HS-27A (cell line): Measurements from ENCODE around the gene SCP2.
"Not testable (repeated sequence)": the region's sequence is repeated elsewhere in the genome, so short reads cannot be mapped to it uniquely, and the experiment has no call there.

Source experiments
- DNase-seq: peaks from one replicate; pipeline ENCODE4 v3.0.0-alpha.2; 2012; ENCODE audit warnings: low read depth, missing footprints

Gene SCP2

DNA sequence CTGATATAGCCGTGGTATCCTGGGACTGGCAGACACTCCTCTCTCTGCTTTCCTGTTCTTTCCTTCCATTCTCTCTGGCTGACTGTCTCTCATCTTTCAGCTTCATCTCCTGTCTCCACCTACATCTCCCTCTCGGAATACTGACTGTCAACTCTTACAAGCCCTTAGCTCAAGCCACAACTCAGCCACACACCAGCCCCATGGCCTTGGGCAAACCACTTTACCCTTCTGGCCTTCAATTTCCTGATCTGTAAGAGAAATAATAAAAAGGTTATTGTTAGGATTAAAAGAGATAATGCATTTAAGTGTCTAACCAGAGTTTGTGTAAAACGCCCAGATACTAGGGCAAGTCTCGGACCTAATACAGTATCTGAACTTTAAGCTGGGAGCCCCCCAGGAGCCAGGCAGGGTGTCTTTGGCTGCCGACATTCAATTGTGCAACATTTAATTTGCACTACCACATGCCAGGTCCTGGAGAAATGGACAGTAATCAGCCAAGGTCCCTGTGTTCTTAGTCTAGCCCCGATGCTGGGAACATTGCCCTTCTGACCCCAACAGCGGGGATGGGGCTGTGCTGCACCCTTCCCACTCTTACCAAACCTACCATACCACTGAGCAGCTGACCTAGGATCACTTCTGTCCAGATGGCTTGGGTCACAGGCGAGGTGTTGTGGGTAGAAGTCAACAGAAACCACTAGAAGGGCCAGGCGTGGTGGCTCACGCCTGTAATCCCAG is 10.7 kb upstream of the SCP2 start:
- DNase-seq = no peak

DNA sequence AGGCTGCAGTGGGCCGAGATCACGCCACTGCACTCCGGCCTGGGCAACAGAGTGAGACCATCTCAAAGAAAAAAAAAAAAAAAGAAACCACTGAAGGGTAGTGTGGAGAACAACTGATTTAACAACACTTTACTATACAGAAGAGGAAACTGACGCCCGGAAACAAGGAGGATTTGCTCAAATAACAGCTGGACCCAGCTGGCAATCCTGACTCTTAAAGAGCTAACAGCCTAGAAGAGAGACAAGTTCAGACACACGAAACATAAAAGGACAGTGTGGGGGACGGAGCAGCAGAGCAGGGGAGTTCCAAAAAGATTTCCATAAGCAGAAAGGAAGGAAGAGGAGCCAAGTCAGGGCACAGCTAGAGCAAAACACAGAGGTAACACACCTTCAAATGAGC is 9.9 kb upstream of the SCP2 start:
- no peak for DNase-seq

DNA sequence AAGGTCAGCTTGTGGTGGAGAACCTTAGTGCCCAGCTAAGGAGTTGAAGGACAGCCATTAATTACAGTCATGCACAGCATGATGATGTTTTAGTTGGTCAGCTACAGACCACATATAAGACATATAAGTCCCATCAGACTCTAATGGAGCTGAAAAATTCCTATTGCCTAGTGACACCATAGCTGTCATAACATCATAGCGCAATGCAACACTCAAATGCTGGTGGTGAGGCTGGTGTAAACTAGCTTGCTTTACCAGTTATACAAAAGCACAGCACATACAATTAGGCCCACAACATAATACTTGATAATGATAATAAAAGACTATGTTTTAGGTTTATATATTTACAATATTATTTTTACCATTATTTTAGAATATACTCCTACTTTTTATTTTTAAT is 9.5 kb upstream of the SCP2 start:
- no peak for DNase-seq

DNA sequence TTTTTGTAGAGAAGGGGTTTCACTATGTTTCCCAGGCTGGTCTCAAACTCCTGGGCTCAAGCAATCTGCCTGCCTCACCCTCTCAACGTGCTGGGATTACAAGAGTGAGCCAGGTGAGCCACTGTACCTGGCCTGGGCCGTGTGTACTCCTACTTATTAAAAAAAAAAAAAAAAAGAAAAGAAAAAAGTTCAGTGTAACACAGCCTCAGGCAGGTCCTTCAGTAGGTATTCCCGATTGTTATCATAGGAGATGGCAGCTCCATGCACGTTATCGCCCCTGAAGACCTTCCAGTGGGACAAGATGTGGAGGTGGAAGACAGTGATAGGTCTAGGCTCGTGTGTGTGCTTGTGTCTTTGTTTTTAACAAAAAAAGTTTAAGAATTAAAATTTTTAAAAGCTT is 8.9 kb upstream of the SCP2 start:
- DNase-seq = no peak

DNA sequence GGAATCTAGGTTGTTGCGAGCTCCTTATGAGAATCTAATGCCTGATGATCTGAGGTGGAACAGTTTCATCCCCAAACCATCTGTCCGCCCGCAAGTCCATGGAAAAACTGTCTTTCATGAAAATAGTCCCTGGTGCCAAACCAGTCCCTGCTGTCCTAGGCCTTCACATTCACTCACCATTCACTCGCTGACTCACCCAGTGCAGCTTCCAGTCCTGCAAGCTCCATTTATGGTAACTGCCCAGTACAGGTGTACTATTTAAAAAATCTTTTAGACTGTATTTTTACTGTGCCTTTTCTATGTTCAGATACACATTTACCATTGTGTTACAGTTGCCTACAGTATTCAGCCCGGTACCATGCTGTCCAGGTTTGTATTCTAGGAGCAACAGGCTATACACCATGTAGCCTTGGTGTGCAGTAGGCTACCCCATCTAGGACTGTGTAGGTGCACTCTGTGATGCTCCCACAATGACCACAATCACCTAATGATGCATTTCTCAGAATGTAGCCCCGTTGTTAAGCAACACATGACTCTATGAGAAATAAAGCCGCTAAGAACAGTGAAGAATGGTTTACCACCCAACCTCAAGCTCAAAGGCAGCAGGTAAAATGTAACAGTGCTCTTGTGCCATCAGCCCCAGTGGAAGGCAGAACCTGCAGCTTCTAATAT is 7.9 kb upstream of the SCP2 start:
- DNase-seq = no peak

DNA sequence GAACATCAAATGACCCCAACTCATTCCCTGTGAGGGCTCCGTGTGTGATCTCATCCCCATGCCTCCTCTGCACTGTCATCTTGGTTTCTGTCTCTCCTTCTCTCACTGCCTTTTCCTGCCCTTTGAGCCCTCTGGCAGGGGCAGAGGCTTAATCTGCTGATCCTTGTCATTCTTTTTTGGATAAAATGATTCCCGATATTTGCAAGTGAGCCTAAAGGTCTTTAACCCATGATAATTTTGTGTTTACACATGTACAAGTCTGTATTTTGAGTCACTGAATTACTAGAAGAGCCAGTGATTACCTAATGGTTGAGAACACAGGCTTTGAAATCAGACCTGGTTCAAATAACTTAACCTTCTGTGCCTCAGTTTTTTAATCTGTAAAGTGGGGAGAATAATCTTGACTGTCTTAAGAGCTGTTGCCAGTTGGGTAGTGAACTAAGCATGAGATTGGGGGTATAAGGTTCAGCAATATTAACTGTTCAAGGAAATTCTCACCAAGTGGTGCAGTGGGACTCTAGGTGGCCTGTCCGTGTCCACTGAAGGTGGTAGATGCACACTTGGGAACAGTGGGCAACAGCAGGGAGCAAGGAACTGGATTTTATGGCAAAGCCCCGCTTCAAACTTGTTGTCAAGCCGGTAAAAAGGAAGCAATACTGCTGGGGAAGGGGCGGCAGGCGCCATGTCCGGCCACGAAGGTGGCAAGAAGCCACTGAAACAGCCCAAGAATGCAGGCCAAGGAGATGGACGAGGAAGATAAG is 7.2 kb upstream of the SCP2 start:
- no peak for DNase-seq

DNA sequence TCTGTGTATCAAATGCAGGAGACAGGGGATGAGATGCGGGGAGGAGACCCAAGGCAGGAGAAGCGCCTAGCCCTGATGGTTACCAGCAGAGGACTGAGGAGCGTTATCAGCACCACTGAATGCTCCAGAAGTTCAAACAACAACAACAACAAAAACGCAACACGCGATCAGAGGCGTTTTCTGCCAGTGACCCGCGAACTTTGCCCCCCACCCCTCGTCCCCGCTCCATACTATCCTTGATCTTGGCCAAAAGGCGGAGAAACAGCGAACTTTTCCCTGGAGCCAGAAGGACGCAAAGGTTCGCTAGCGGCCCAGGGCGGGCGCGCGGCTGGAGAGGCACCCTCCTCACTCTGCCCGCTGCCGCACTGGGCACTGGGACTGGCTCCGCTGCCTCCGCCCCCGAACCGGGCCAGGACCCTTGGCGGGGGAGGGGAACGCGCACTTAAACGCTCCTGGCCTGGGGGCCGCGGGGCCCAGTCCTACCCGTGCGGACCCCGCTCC is 6.2 kb upstream of the SCP2 start:
- DNase-seq = no peak

DNA sequence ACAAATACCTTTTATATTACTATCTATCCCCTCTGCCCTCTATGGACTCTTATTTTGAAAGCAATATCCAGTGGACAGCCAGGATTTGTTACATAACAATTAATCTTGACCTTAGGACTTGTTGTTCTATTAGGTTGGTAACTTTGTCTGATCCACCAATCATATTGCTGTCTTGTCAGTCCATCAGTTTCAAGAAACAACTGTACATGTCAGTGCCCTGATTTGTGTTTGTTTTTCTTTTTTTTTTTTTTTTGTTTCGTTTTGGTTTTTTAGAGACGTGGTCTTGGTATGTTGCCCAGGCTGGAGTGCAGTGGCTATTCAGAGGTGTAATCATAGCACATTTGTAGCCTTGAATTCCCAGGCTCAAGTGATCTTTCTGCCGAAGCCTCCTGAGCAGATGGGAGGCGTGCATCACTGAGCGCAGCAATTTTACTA is 1.5 kb upstream of the SCP2 start:
- no peak for DNase-seq

DNA sequence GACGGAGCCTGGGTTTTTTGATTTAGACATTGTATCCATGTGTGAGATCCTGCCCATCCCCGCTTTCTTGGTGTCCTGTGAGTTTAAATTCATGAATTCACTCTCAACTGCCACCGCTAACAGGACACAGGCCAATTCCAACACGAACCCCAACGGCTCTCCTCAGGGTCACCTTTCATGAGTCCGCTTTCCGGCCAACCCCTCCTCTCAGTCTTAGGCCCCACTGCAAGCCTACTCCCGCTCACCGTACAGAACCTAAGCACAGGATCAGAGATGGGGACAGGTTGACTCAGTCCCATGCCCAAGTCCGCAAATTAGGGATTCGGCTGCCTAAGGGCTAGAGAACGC is 238 bp upstream of the SCP2 start:
- DNase-seq = no peak

DNA sequence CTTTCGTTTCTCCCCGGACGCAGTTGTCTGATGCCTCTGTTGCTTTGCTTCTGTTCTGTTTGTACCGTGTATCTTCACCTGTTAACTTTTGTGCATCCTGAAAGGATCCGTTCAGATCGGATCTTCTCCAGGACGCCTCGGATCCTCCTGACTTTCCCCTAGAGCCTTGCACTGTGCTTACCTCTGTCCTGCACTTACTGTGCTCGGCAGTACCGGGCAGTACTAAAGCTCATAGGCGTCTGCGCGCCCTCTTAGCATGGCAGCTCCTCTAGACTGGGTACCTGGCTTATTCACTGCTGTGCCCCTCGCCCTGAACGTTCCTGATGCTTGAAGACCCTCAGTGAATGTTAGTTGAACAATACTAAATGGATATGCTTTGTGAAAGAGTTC is 934 bp downstream of the SCP2 start:
- DNase-seq = no peak

DNA sequence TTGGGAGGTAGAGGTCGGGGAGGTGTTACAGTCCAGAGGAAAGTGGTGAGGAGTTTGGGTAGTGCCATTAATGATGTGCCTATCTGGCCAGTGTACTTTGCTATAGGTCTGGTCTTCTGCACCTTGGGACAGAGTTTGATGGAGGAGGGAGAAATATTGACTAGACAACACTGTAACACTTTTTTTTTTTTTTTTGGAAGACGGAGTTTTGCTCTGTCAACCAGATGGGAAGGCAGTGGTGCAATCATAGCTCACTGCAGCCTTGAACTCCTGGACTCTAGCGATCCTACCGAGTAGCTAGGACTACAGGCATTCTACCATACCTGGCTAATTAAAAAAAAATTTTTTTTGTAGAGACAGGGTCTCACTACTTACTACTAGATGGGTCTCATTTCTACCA is 1.9 kb downstream of the SCP2 start:
- no peak for DNase-seq

DNA sequence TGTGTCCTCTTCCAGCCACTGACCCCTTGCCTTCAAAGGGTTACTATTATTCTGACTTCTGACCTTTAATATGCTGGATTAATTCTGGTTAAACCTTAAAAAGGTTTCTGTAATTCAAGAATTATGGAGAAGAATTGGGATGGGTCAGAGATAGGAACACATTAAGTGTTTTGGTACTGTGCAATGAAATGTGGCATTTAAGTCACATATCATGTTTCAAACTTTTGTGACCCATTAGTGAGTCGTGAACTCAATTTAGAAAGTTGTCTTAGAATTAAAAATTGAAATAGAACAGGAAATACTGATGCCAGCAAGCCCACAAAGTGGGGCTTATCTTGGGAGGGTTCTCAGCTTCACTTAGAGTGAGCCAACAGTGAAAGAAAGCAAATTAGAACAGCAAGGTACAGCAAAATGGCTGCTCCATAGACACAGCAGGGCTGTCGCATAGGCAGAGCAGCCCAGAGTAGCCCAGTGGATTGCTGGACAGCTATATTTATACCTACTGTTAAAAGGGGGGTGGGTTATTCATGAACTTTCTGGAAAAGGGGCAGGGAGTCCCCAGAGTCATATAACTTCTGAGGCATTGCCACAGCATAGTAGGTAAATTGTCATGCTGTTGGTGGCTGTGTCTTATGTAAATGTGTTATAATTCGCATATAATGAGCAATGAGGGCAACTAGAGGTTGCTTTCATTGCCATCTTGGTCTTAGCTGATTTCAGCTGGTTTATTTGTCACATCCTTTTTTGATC is 10.5 kb downstream of the SCP2 start:
- no peak for DNase-seq

DNA sequence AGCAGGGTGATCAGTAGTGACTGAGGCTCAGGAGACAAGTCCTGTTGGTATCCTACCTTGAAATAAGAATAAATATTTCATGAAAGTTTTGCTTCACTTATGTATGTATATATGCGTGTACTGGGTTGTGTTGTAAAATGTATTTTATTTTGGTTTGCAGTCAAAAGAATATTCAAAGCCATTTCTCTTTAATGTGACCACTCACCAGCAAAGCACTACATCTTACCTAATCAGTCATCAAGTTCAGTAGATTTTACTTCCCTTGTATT is 11.0 kb downstream of the SCP2 start:
- no peak for DNase-seq

DNA sequence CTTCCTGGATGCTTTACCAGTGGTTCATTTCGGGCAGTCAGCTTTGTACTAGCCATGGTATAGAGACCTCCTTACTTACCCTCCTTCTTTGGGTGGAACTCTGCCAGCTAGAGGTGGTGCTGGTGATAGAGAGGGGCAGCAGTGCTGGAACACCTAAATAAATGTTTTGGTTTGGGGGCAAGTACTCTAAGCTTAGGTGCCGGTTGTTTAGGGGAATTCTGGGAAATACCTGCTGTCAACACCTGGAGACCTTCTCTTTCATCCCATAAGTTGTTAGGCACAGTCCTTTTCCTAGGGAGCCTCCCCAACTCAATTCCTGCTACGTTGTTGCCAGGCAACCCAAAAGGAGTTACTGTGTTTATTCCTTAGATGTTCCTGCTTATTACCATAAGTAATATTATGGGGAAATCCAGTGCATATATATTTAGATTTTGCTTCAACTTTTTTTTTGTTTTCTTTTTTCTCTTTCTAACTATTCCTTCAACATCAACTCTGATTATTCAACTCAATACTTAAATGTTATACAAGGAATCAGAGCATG is 16.9 kb downstream of the SCP2 start:
- no peak for DNase-seq

DNA sequence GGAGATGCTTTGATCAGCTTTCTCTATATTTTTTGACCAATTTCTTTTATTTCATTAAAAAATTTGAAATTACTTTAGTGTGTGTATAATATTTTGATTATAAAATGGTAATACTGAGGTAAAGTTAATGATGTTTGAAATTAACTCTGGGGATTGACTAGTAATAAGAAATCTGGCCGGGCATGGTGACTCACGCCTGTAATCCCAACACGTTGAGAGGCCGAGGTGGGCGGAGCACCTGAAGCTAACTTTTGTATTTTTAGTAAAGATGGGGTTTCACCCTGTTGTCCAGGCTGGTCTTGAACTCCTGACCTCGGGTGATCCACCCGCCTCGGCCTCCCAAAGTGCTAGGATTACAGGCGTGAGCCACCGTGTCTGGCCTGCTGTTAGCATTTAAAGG is 17.5 kb downstream of the SCP2 start:
- DNase-seq = no peak

DNA sequence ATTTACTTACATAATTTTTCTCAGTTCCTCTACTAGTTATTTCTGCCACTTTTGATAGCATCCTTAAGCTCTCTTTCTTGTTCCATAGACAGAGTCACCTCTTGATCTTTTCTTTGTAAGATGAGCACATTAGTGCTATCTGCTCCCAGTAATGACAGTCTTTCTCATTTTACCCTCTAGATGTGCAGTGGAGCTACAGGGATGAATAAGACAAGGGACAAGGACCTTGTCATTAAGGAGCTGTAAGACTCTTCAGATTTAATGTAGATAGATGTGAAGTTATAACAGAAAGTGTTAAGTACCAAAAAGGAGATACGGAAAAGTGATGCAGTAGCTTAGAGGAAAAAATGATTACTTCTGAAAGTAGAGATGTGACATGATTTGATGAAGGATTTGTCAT is 20.4 kb downstream of the SCP2 start:
- no peak for DNase-seq

DNA sequence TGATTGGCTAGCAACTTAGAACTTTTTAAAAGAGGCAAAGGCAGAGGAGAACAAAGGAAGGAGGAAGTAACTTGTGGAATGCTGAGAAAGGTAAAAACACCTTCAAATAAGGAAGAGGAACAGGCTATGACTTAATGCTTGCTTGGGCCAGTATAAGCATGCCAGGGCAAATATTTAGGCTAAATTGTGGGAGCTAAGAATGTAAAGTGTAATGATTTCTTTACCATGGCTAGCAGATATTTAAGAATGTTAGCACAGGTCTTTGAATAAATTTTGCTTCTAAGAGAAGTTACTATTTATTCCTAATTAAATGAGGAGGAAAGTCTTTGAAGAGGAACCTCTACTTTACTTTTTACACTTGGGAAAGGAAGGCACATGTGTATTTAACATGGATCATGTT is 22.5 kb downstream of the SCP2 start:
- not testable (repeated sequence) for DNase-seq

DNA sequence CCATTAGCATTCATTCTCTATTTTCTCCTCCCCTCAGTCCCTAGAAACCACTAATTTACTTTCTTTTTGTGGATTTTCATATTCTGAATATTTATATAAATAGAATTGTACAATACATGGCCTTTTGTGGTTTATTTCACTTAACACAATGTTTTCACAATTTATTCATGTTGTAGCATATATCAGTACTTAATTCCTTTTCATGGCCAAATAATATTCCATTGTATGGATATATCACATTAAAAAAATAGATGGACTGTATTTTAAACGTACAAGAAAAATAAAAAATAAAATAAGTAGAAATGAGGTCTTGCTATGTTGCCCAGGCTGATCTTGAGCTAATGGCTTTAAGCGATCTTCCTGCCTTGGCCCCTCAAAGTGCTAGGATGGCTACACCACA is 25.0 kb downstream of the SCP2 start:
- DNase-seq = no peak

DNA sequence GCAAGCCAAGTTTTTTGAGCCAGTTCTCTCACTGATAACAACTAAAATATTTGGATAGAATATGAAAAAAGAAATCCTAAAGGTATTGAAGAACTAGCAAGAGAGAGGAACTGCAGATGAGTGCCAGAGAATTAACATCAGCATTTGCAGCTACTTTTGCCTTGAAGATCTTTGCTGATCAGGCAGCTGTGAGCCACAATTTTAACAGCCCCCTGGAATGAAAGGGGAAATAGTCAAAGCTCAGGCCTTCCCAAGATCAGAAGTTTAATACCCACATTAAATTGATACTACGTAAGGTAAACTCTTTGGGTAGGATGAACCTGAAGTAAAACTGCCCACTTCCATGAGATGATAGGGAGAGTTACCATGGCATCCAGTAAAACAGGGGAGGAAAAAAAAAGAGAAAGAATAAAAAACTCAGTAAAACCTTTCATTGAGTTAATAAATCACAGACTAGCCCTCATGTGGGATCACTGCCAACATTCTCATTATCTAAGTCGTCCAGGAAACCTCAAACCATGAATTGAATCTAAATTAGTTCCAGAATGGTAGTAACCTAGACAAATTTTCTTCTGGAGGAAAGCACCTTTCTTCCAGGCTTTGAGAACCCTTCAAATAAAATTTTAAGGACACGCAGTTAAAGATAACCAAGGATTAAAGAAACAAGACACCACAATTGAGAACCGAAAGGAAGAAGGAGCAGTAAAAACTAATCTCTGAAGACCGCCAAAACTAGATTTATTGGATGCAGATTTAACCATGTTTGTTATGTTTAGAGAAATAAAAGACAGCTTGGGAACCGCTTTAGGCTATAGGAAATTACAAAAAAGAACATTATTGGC is 28.3 kb downstream of the SCP2 start:
- peak; percentile 15 for DNase-seq

DNA sequence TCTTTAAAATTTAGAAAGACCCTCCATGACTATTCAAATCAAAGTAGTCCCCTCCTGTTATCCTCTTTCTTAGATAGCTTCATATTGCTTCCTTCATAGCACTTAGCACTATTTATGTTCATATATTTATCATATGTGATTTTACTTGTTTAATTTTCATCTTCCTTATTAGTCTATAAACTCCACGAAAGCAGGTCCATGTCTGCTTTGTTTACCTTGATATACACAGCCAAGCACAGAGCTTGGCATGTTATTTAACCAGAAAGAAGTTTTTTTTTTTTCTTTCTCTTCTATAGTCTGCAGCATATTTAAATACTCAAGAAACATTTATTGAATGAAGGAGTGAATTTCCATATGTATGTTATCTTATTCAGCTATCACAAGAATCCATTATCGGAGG is 36.0 kb downstream of the SCP2 start:
- no peak for DNase-seq

DNA sequence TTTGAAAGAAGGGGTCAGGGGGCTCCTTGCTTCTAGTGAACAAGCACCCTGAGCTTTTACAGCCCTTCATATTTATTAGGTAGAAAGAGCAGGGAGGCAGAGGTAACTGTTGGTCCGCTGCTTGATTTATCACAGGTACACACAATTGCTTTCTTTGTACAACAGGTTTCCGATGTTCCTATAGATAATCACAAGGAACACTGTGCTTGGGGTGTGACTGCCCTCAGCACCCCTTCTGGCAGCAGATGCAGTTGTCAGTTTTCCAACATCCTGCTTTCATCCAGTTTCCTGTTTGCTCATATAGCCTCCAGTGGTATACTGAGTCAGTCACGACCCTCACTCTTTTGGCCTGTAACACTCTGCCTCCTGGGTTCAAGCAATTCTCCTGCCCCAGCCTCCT is 40.6 kb downstream of the SCP2 start:
- no peak for DNase-seq

DNA sequence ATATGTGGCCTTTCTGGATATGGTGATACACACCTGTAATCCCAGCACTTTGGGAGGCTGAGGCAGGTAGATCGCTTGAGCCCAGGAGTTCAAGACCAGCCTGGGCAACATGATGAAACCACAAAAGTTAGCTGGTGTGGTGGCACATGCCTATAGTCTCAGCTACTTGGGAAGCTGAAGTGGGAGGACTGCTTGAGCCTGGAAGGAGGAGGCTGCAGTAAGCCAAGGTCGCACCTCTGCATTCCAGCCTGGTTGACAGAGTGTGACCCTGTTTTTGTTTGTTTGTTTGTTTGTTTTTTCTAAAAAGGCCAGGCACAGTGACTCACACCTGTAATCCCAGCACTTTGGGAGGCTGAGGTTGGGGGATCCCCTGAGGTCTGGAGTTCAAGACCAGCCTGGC is 42.2 kb downstream of the SCP2 start:
- DNase-seq = not testable (repeated sequence)
